Gastrocnemius medialis (tissue), 4 donors: ENCODE measurements around the gene GALNT14. TPM values are rescaled to one million over a fixed set of nuclear protein-coding genes. Genes with fewer than 3 reads are reported as not detected.

Source experiments
- ATAC-seq, 2 donors: fragments of 150-250 bp; one replicate each; pipeline ENCODE4 v1.9.1; 2016
- DNase-seq, 2 donors: peaks; one replicate each; pipeline ENCODE4 v3.0.0-alpha.2; 2019
- H3K27ac ChIP-seq, 4 donors: fragments of 200-600 bp; sonication (generic); 1 replicate in 1 of 4; 2 replicates in 3 of 4; pipeline ENCODE4 v1.5.1; 2016 to 2018; ENCODE audit warnings: mild to moderate bottlenecking in 2 of 4, moderate library complexity in 1 of 4
- H3K27me3 ChIP-seq, 3 donors: fragments of 200-600 bp; sonication (generic) in 2 of 3; 1 replicate in 1 of 3; 2 replicates in 2 of 3; pipeline versions ENCODE4 v1.5.1 to v1.6.0; 2016 to 2019; ENCODE audit warnings: mild to moderate bottlenecking in 1 of 3, moderate library complexity in 1 of 3
- H3K36me3 ChIP-seq, 2 donors: fragments of 200-600 bp; sonication (generic) in 1 of 2; one replicate each; pipeline ENCODE4 v1.5.1; 2017 to 2018
- H3K4me1 ChIP-seq, 2 donors: fragments of 200-600 bp; sonication (generic) in 1 of 2; one replicate each; pipeline ENCODE4 v1.5.1; 2016 to 2017; ENCODE audit warnings: mild to moderate bottlenecking in 2 of 2
- H3K4me3 ChIP-seq, 4 donors: fragments of 200-600 bp; sonication (generic) in 3 of 4; 1 replicate in 1 of 4; 2 replicates in 3 of 4; pipeline ENCODE4 v1.5.1; 2016 to 2019; ENCODE audit warnings: mild to moderate bottlenecking in 2 of 4
- H3K9me3 ChIP-seq, 3 donors: fragments of 200-600 bp; sonication (generic) in 2 of 3; 1 replicate in 1 of 3; 2 replicates in 2 of 3; pipeline ENCODE4 v1.5.1; 2016 to 2019
- POLR2A ChIP-seq, 2 donors: fragments of 450-650 bp; IDR thresholded peaks; one replicate each; pipeline ENCODE4 v1.6.1; 2017; ENCODE audit warnings: antibody characterized with exemption in 2 of 2, mild to moderate bottlenecking in 2 of 2, moderate library complexity in 2 of 2
- in situ Hi-C, 4 donors: fragments of 200-750 bp; cut with MboI; loops; one replicate each; pipeline versions ENCODE4 v1.15.0 to v1.8.0; 2017; ENCODE audit warnings: low sequenced_read_pairs in 4 of 4
- intact Hi-C: fragments of 100-400 bp; cut with DNase I; formaldehyde crosslinking; loops from one replicate; pipeline ENCODE4 v1.15.1; 2023; ENCODE audit warnings: low total_unique reads
- total RNA-seq, 4 donors: library from RNA; depleted of rRNA; stranded (reverse); fragments of >200 nt; gene quantifications; one replicate each; pipeline versions ENCODE4 v1.1.0 to v1.2.3, GENCODE V29; 2016
- TF ChIP-seq, protein P1 (sequence below), 5 experiments: fragments of 450-650 bp in 3 of 5; fragments of 200-600 bp in 2 of 5; sonication (generic) in 2 of 5; IDR thresholded peaks in 4 of 5; conservative IDR thresholded peaks in 1 of 5; 1 replicate in 4 of 5; 2 replicates in 1 of 5; pipeline ENCODE4 v1.5.1; 2016 to 2019; ENCODE audit warnings: antibody characterized with exemption in 5 of 5, mild to moderate bottlenecking in 3 of 5, moderate library complexity in 3 of 5

GALNT14 gene
- total RNA-seq, 4 donors from 2014 or later, result 0.16 TPM; not detected in 3

DNA sequence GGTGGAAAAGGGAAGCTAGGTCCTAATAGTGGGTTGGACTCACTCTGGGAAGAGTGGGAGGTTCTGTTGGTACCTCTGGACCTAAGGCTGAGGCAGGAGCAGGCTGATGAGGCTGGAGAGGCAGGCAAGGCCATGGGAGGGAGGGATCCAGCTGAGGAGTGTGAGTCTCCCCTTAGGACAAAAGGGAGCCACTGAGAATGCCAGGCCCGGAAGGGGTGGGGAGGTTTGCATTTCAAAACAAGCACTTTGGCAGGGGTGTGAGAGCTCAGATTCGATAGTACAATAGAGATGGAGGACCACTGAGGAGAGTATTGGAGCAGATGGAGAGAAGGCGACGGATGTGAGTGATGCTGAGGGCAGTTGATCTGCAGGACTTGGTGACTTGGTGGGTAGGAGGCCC is 198.9 kb downstream of the GALNT14 start:
- DNase-seq (no peak), ATAC-seq (no peak)
- no peaks in the 10 kb centered on the region for H3K4me1 ChIP-seq
- no peaks in the 10 kb centered on the region for H3K36me3 ChIP-seq
- H3K27ac ChIP-seq, result no peak overlapping the region
- H3K4me3 ChIP-seq, result no peak overlapping the region
- no peaks in the 10 kb centered on the region for H3K9me3 ChIP-seq
- TF ChIP-seq, protein P1, sequence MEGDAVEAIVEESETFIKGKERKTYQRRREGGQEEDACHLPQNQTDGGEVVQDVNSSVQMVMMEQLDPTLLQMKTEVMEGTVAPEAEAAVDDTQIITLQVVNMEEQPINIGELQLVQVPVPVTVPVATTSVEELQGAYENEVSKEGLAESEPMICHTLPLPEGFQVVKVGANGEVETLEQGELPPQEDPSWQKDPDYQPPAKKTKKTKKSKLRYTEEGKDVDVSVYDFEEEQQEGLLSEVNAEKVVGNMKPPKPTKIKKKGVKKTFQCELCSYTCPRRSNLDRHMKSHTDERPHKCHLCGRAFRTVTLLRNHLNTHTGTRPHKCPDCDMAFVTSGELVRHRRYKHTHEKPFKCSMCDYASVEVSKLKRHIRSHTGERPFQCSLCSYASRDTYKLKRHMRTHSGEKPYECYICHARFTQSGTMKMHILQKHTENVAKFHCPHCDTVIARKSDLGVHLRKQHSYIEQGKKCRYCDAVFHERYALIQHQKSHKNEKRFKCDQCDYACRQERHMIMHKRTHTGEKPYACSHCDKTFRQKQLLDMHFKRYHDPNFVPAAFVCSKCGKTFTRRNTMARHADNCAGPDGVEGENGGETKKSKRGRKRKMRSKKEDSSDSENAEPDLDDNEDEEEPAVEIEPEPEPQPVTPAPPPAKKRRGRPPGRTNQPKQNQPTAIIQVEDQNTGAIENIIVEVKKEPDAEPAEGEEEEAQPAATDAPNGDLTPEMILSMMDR (IDR thresholded peaks at IDR 0.05 in 4 of 5, conservative IDR thresholded peaks at IDR 0.05 in 1 of 5), result no peak
- TF ChIP-seq POLR2A (IDR thresholded peaks at IDR 0.05), result no peak
- H3K27me3 ChIP-seq, result no peaks in the 10 kb centered on the region
- intact Hi-C loops, result no loop called here
- in situ Hi-C loops, result no loop called here

DNA sequence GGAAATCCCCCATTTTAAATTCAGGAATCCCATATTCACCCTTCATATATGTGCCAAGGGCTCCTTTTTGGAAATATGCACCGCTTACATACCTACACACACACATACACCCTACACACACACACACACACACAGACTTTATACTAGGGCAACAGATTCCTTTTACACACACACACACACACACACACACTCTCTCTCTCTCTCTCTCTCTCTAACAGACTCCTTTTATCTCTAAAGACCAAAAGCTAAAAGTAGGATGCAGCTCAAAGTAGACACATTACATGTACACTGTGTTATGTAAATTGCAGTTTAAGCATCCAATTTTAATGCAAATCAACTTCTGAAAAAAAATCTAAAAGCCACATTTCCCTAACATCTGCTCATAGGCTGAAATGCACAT is 200.0 kb downstream of the GALNT14 start:
- no peak for ATAC-seq
- intact Hi-C loops (no loop called here), in situ Hi-C loops (no loop called here)
- TF ChIP-seq POLR2A (IDR thresholded peaks at IDR 0.05), result no peak
- TF ChIP-seq, protein P1 (IDR thresholded peaks at IDR 0.05 in 4 of 5, conservative IDR thresholded peaks at IDR 0.05 in 1 of 5), result no peak
- Histone ChIP-seq H3K4me3 (no peak overlapping the region), H3K36me3 (no peaks in the 10 kb centered on the region), H3K4me1 (no peaks in the 10 kb centered on the region), H3K27me3 (no peaks in the 10 kb centered on the region), H3K9me3 (no peaks in the 10 kb centered on the region), H3K27ac (no peak overlapping the region)
- no peak for DNase-seq

DNA sequence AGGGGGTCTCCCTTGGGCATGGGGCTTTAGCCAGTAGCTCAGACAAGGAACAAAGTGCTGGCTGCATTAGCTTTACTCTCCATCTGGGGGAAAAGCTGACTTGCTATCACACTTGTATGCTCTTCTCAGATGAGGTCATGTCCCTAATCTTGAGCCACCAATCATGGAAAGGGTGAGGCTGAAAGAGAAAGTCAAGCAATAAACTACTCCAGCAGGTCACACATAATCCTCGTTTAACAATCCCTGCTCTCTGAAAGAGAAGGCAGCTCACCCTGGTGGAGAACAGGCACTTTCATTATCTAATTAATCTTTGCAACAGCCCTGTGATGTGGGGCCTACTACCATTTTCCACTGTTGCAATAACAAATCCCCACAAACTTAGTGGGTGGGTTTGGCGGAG is 201.3 kb downstream of the GALNT14 start:
- H3K4me3 ChIP-seq, result no peak overlapping the region
- no peak overlapping the region for H3K27ac ChIP-seq
- no peaks in the 10 kb centered on the region for H3K36me3 ChIP-seq
- no peak for DNase-seq
- H3K27me3 ChIP-seq, result no peaks in the 10 kb centered on the region
- ATAC-seq, result no peak
- TF ChIP-seq, protein P1 (IDR thresholded peaks at IDR 0.05 in 4 of 5, conservative IDR thresholded peaks at IDR 0.05 in 1 of 5), result no peak
- TF ChIP-seq POLR2A (IDR thresholded peaks at IDR 0.05), result no peak
- no peaks in the 10 kb centered on the region for H3K4me1 ChIP-seq
- intact Hi-C loops (no loop called here), in situ Hi-C loops (no loop called here)
- no peaks in the 10 kb centered on the region for H3K9me3 ChIP-seq

DNA sequence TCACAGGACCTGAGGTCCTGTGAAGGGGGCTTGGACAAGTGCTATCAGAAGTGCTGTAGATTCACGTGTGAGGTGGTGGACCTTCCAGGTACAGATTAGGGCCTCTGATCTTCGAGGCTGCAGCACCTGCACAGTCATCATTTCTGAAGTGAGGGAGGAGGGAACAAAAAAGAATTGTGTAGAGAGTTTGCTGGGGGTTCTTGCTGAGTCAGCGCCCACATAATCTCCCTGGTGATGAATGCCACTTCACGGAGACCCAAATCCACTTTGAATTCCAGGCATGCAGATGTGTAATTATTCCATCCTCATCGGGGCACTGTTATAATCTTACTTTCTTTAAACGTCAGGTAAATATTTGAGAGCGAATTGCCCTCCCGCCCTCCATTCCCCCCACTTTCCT is 202.4 kb downstream of the GALNT14 start:
- DNase-seq, result no peak
- TF ChIP-seq POLR2A (IDR thresholded peaks at IDR 0.05), result no peak
- TF ChIP-seq, protein P1 (IDR thresholded peaks at IDR 0.05 in 4 of 5, conservative IDR thresholded peaks at IDR 0.05 in 1 of 5), result no peak
- Histone ChIP-seq H3K27ac (no peak overlapping the region), H3K4me3 (no peak overlapping the region), H3K9me3 (no peaks in the 10 kb centered on the region), H3K36me3 (no peaks in the 10 kb centered on the region), H3K27me3 (no peaks in the 10 kb centered on the region), H3K4me1 (no peaks in the 10 kb centered on the region)
- ATAC-seq, result no peak
- in situ Hi-C loops, result no loop called here
- intact Hi-C loops, result no loop called here

DNA sequence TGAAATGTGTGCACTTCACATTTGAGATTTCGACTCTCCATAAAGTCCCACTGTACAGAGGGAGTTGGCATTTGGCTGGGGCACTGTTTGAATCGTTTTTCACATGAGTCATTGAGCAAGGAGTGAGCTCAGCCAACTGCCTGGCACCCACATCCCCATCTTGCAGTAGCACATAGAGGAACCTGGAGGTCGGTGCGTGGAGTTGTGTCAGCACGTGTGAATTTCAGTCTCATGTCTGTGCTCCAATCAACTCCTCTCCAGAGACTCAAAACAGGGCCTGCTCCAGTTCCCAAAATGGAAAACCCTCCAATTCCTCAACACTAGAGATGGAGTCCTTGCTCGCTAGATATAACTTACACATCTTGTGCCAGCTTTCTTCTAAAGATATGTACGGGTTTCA is 204.2 kb downstream of the GALNT14 start:
- Histone ChIP-seq H3K27ac (no peak overlapping the region), H3K4me3 (no peak overlapping the region), H3K36me3 (no peaks in the 10 kb centered on the region), H3K27me3 (no peaks in the 10 kb centered on the region), H3K9me3 (no peaks in the 10 kb centered on the region), H3K4me1 (no peaks in the 10 kb centered on the region)
- in situ Hi-C loops (no loop called here), intact Hi-C loops (no loop called here)
- DNase-seq, result no peak
- ATAC-seq, result no peak
- no peak for TF ChIP-seq POLR2A (IDR thresholded peaks at IDR 0.05)
- TF ChIP-seq, protein P1 (IDR thresholded peaks at IDR 0.05 in 4 of 5, conservative IDR thresholded peaks at IDR 0.05 in 1 of 5), result no peak
